CD8-positive, alpha-beta memory T cell (primary cell): ENCODE data around the gene TSNAX. TPM values are rescaled to one million over a fixed set of nuclear protein-coding genes. Genes with fewer than 3 reads are reported as not detected.

Experiments
- CTCF ChIA-PET: fragments of 350-600 bp; sonication (Branson Sonifier 250); formaldehyde crosslinking; loops from one replicate; lab custom pipeline; 2021; ENCODE audit warnings: antibody characterized with exemption; lab: Charles Lee
- POLR2A ChIA-PET: fragments of 350-600 bp; sonication (Branson Sonifier 250); formaldehyde crosslinking; loops from one replicate; lab custom pipeline; 2021; ENCODE audit warnings: antibody characterized with exemption; lab: Charles Lee
- DNase-seq, 5 donors: peaks; one replicate each; pipeline versions ENCODE4 v3.0.0 to v3.0.0-alpha.2; 2020 to 2022; ENCODE audit warnings: mixed read lengths in 1 of 5
- H3K27ac ChIP-seq: one replicate; pipeline ENCODE4 v1.7.0; 2013; ENCODE audit warnings: low read depth, mild to moderate bottlenecking, low read length, moderate library complexity
- H3K27me3 ChIP-seq: 2 replicates; pipeline ENCODE4 v1.7.0; 2013; ENCODE audit warnings: low read length, mild to moderate bottlenecking; ENCODE audit not compliant: insufficient read depth, poor library complexity, severe bottlenecking
- H3K36me3 ChIP-seq: 2 replicates; pipeline ENCODE4 v1.7.0; 2013; ENCODE audit warnings: mild to moderate bottlenecking, low read length, moderate library complexity; ENCODE audit not compliant: insufficient read depth
- H3K4me1 ChIP-seq: 2 replicates; pipeline ENCODE4 v1.7.0; 2013; ENCODE audit warnings: mild to moderate bottlenecking, low read length, moderate library complexity; ENCODE audit not compliant: insufficient read depth
- H3K4me3 ChIP-seq: 2 replicates; pipeline ENCODE4 v1.7.0; 2013; ENCODE audit warnings: mild to moderate bottlenecking, low read length
- H3K9me3 ChIP-seq: 2 replicates; pipeline ENCODE4 v1.7.0; 2013; ENCODE audit warnings: mild to moderate bottlenecking, low read length
- H3K27ac Mint-ChIP-seq, 8 donors: one replicate each; pipeline ENCODE4 v1.8.0; 2020 to 2021; ENCODE audit warnings: mixed read lengths in 8 of 8, mild to moderate bottlenecking in 6 of 8, inconsistent platforms in 3 of 8, moderate library complexity in 3 of 8
- H3K27me3 Mint-ChIP-seq, 2 donors: one replicate each; pipeline ENCODE4 v1.8.0; 2020 to 2021; ENCODE audit warnings: mixed read lengths in 2 of 2, mild to moderate bottlenecking in 1 of 2, moderate library complexity in 1 of 2
- H3K36me3 Mint-ChIP-seq, 3 donors: one replicate each; pipeline ENCODE4 v1.8.0; 2020 to 2021; ENCODE audit warnings: mixed read lengths in 3 of 3, inconsistent platforms in 1 of 3, mild to moderate bottlenecking in 1 of 3
- H3K4me1 Mint-ChIP-seq, 3 donors: one replicate each; pipeline ENCODE4 v1.8.0; 2020 to 2021; ENCODE audit warnings: mixed read lengths in 3 of 3, inconsistent platforms in 1 of 3, mild to moderate bottlenecking in 1 of 3
- H3K4me3 Mint-ChIP-seq, 7 donors: one replicate each; pipeline ENCODE4 v1.8.0; 2020 to 2021; ENCODE audit warnings: mixed read lengths in 7 of 7, mild to moderate bottlenecking in 6 of 7, moderate library complexity in 4 of 7, inconsistent platforms in 2 of 7
- H3K9me3 Mint-ChIP-seq, 5 donors: one replicate each; pipeline ENCODE4 v1.8.0; 2020 to 2022; ENCODE audit warnings: mixed read lengths in 5 of 5, mild to moderate bottlenecking in 3 of 5, moderate library complexity in 2 of 5, inconsistent platforms in 1 of 5
- polyA plus RNA-seq: library from polyadenylated mRNA; unstranded; fragments of 300-500 nt; fragmentation: Illumina TruSeq; gene quantifications from one replicate; pipeline ENCODE4 v1.2.3, GENCODE V29; 2021
- total RNA-seq, 2 experiments: library from RNA; stranded (reverse); gene quantifications; one replicate each; pipeline ENCODE4 v1.2.3, GENCODE V29; 2021

Gene TSNAX, protein sequence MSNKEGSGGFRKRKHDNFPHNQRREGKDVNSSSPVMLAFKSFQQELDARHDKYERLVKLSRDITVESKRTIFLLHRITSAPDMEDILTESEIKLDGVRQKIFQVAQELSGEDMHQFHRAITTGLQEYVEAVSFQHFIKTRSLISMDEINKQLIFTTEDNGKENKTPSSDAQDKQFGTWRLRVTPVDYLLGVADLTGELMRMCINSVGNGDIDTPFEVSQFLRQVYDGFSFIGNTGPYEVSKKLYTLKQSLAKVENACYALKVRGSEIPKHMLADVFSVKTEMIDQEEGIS
- 10 to 100 TPM; 48.0 to 49.8 TPM for total RNA-seq
- 95.0 TPM for polyA plus RNA-seq

DNA sequence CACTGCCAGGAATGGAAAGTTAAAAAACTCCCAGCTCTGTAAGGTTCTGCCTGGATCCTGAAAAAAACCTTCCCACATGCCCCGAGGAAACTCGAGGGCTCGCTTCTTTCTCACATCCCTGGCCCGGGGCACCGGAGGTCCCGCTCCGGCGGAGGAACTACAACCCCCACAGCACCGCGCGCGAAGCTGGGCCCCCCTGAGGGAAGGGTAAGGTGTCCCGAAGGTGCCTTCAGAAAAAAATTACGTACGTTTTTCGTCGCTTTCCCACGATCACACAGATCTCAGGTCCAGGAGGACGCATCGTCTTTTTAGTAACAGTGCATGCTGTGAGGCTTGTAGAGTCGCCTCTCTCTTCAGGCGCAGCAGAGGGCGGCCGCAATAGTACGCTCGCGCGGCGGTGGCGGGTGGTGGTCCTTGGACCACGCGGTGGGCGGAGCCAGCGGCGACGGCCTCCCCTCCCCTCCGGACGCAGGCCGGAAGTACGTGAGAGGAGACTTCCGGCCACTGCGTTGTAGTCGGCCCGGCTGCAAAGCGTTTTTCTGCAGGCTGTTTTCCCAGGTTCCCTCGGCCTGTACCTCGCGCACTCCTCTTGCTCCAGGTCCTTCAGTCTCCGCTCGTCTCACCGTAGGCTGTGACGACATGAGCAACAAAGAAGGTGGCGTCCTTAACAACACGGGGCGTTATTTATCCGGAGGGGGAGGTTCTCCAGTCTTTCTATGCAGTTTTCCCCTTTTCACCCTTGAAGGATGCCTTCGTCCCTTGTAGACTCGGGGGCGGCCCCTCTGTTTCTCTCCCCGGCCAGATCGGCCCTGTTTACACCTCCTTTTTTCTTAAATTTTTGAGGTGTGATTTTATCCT lies at the start of gene TSNAX:
Gene TSNAX, plus strand, starts transcription at position 498 of the 858 bp plus-strand sequence. Its CDS starts 142 bp downstream, at position 640.
- ChIA-PET CTCF (interaction anchor here (0.9 to 1.6 kb wide), 3 partner anchors 30 to 190 kb away, joined by 3 to 8 read pairs (median 6); partner anchors contain the start of genes EGLN1, EXOC8 and SPRTN), POLR2A (interaction anchor here (1.0 to 2.3 kb wide), 4 partner anchors 107 to 190 kb away, joined by 3 to 16 read pairs (median 11); partner anchors contain the start of genes EGLN1, EXOC8 and SPRTN)
- Histone ChIP-seq H3K36me3 (peaks cover 3% of the 10 kb centered on the region), H3K9me3 (no peaks in the 10 kb centered on the region), H3K27ac (peak within 1 kb of the TSS; percentile 95), H3K4me3 (peak within 1 kb of the TSS; percentile 77), H3K4me1 (peaks cover 36% of the 10 kb centered on the region), H3K27me3 (no peaks in the 10 kb centered on the region)
- DNase-seq, result peak; percentile 84 to 94 (median 92)
- peak within 1 kb of the TSS; percentile 94 to 99 (median 97) for H3K4me3 Mint-ChIP-seq
- H3K4me1 Mint-ChIP-seq, result peaks cover 39 to 53% (median 52%) of the 10 kb centered on the region in 3 donors
- H3K9me3 Mint-ChIP-seq, result no peaks in the 10 kb centered on the region
- peaks cover 4 to 33% (median 7%) of the 10 kb centered on the region in 3 donors for H3K36me3 Mint-ChIP-seq
- H3K27ac Mint-ChIP-seq, result peak within 1 kb of the TSS; percentile 95 to 100 (median 100)
- H3K27me3 Mint-ChIP-seq, result no peaks in the 10 kb centered on the region

DNA sequence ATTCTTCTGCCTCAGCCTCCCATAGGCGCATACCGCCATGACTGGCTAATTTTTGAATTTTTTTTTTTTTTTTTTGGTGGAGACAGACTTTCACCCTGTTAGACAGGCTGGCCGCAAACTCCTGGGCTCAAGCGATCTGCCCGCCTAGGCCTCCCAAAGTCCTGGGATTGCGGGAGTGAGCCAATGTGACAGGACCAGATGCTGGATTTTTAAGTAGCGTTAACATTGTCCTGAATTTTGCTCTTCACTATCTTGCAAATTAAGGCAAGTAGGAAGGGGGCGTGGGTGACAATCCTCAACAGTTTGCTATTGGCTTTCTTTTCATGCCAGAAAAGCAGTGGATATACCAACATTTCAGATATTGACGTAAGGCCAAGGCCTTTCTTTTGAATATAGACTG lies 49.7 kb upstream of the TSNAX start:
- Histone ChIP-seq H3K36me3 (no peaks in the 10 kb centered on the region), H3K27me3 (no peaks in the 10 kb centered on the region), H3K9me3 (no peaks in the 10 kb centered on the region), H3K27ac (no peak overlapping the region), H3K4me1 (no peaks in the 10 kb centered on the region), H3K4me3 (no peak overlapping the region)
- H3K9me3 Mint-ChIP-seq, result peaks cover 0 to 3% (median 0%) of the 10 kb centered on the region in 5 donors
- ChIA-PET POLR2A (no interaction called here), CTCF (no interaction called here)
- no peak overlapping the region for H3K27ac Mint-ChIP-seq
- H3K4me3 Mint-ChIP-seq, result no peak overlapping the region
- DNase-seq, result no peak
- H3K4me1 Mint-ChIP-seq, result no peaks in the 10 kb centered on the region
- H3K27me3 Mint-ChIP-seq, result peaks cover 13 to 45% of the 10 kb centered on the region in 2 donors
- H3K36me3 Mint-ChIP-seq, result peaks cover 0 to 3% (median 0%) of the 10 kb centered on the region in 3 donors

DNA sequence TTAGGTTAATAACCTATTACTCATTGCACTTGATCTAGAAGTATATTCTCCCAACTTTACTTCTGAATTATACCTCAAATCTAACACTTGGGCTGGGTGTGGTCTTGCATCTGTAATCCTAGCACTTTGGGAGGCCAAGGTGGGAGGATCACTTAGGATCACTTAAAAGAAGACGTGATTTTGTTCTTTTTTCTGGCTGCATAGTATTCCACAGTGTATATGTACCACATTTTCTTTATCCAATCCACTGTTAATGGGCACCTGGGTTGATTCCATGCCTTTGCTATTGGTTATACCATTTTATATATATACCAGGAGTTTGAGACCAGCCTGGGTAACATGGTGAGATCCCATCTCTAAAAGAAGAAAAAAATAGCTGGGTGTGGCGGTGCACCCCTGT lies 48.5 kb upstream of the TSNAX start:
- ChIA-PET CTCF (no interaction called here), POLR2A (no interaction called here)
- no peaks in the 10 kb centered on the region for H3K4me1 ChIP-seq
- peaks cover 11 to 36% of the 10 kb centered on the region in 2 donors for H3K27me3 Mint-ChIP-seq
- H3K4me1 Mint-ChIP-seq, result no peaks in the 10 kb centered on the region
- no peak overlapping the region for H3K4me3 Mint-ChIP-seq
- no peak for DNase-seq
- H3K27ac Mint-ChIP-seq, result no peak overlapping the region
- no peak overlapping the region for H3K4me3 ChIP-seq
- no peaks in the 10 kb centered on the region for H3K27me3 ChIP-seq
- no peaks in the 10 kb centered on the region for H3K36me3 ChIP-seq
- no peaks in the 10 kb centered on the region for H3K9me3 ChIP-seq
- H3K36me3 Mint-ChIP-seq, result peaks cover 0 to 3% (median 0%) of the 10 kb centered on the region in 3 donors
- H3K27ac ChIP-seq, result no peak overlapping the region
- H3K9me3 Mint-ChIP-seq, result peaks cover 0 to 3% (median 0%) of the 10 kb centered on the region in 5 donors

DNA sequence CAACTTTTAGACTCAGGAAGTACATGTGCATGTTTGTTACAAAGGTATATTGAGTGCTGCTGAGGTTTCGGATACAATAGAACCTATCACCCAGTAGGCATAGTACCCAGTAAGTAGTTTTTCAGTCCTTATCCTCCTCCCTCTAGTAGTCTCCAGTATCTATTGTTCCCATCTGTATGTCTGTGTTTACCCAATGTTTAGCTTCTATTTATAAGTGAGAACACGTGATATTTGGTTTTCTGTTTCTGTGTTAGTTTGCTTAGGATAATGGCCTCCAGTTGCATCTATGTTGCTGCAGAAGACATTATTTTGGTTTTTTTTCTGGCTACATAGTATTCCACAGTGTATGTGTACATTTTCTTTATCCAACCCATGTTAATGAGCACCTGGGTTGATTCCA lies 47.2 kb upstream of the TSNAX start:
- ChIA-PET CTCF (no interaction called here), POLR2A (no interaction called here)
- Histone ChIP-seq H3K27me3 (no peaks in the 10 kb centered on the region), H3K27ac (no peak overlapping the region), H3K4me1 (no peaks in the 10 kb centered on the region), H3K9me3 (no peaks in the 10 kb centered on the region), H3K36me3 (no peaks in the 10 kb centered on the region), H3K4me3 (no peak overlapping the region)
- H3K4me3 Mint-ChIP-seq, result no peak overlapping the region
- H3K9me3 Mint-ChIP-seq, result peaks cover 0 to 3% (median 0%) of the 10 kb centered on the region in 5 donors
- H3K36me3 Mint-ChIP-seq, result peaks cover 0 to 3% (median 0%) of the 10 kb centered on the region in 3 donors
- peaks cover 11 to 38% of the 10 kb centered on the region in 2 donors for H3K27me3 Mint-ChIP-seq
- H3K4me1 Mint-ChIP-seq, result no peaks in the 10 kb centered on the region
- H3K27ac Mint-ChIP-seq, result no peak overlapping the region
- no peak for DNase-seq

DNA sequence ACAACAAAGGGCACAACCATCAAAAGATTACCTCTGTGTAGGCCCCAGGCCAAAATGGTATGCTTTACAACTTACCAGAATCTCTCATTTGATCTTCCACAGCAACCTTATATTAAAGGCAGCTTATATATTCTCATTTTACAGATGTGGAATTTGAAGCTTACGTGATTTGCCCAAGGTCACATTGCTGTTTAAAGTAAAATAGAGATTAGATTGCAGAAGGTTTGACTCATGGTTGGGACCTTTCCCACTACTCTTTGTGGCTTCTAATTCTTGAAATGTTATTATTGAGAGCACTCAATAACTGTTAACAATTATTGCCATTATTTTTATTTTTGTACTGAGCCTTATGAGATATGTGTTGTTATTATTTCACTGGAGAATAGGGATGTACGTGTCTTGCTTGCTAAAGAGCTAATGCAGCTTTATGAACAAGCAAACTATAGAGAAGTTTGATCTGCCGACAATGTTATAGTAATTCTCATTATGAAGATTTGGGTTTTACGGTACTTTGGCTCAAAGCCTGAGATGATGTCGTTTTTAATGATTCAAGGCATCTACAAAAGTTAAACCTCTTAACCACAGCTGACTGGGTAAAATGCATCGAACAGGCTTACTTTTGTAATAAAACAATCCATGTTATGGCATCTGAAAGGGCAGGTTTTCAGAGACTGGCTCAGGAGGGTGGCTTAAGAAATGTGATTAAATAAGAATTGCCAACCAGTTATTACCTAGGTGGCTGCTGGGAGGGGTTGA lies 43.3 kb upstream of the TSNAX start:
- no peaks in the 10 kb centered on the region for H3K9me3 ChIP-seq
- POLR2A ChIA-PET, result no interaction called here
- DNase-seq, result no peak
- no peak overlapping the region for H3K27ac Mint-ChIP-seq
- no peaks in the 10 kb centered on the region for H3K27me3 ChIP-seq
- no peaks in the 10 kb centered on the region for H3K36me3 ChIP-seq
- CTCF ChIA-PET, result no interaction called here
- no peak overlapping the region for H3K4me3 Mint-ChIP-seq
- H3K36me3 Mint-ChIP-seq, result peaks cover 0 to 3% (median 0%) of the 10 kb centered on the region in 3 donors
- no peaks in the 10 kb centered on the region for H3K4me1 ChIP-seq
- H3K9me3 Mint-ChIP-seq, result peaks cover 0 to 3% (median 0%) of the 10 kb centered on the region in 5 donors
- H3K4me1 Mint-ChIP-seq, result no peaks in the 10 kb centered on the region
- H3K27me3 Mint-ChIP-seq, result peaks cover 12 to 36% of the 10 kb centered on the region in 2 donors
- no peak overlapping the region for H3K4me3 ChIP-seq
- H3K27ac ChIP-seq, result no peak overlapping the region

DNA sequence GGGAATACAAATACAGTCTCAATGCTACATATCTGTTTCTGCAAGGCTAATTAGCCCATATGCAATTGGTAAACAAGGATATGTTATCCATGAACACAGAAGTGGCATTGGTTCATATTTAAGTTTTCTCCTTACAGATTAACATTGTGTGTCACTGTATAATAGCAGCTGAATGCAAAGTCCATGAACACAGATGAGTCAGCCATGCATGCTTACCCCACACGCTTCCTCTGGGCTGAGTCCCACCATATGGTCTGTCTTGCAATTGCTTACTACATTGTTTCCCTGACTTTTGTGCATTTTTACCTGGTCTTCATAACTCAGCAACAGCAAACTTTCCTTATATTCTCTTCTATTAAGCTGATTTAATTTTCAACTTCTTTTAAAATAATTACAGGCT lies 41.5 kb upstream of the TSNAX start:
- H3K27me3 Mint-ChIP-seq, result peaks cover 8 to 23% of the 10 kb centered on the region in 2 donors
- Histone ChIP-seq H3K27ac (no peak overlapping the region), H3K27me3 (no peaks in the 10 kb centered on the region), H3K4me1 (no peaks in the 10 kb centered on the region), H3K36me3 (no peaks in the 10 kb centered on the region), H3K9me3 (no peaks in the 10 kb centered on the region), H3K4me3 (no peak overlapping the region)
- no peak overlapping the region for H3K4me3 Mint-ChIP-seq
- ChIA-PET POLR2A (no interaction called here), CTCF (no interaction called here)
- no peaks in the 10 kb centered on the region for H3K4me1 Mint-ChIP-seq
- H3K27ac Mint-ChIP-seq, result no peak overlapping the region
- DNase-seq, result no peak
- H3K36me3 Mint-ChIP-seq, result no peaks in the 10 kb centered on the region
- no peaks in the 10 kb centered on the region for H3K9me3 Mint-ChIP-seq

DNA sequence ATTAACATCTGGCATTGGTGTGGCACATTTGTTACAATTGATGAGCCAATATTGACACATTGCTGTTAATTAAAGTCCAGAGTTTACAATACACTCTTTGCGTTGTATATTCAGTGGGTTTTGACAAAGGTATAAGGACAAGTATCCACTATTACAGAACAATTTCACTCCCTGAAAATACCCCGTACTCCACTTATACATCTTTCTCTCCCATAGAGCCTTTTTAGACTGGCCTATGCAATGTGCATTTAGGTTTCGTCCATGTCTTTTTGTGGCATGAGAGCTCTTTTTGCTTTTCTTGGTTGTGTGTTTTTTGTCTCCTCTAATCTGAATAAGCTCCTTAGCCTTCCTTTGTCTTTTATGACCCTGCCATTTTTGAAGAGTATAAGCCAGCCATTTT lies 40.6 kb upstream of the TSNAX start:
- no peak overlapping the region for H3K4me3 ChIP-seq
- no peaks in the 10 kb centered on the region for H3K4me1 ChIP-seq
- Mint-ChIP-seq H3K36me3 (no peaks in the 10 kb centered on the region), H3K27ac (no peak overlapping the region), H3K4me1 (no peaks in the 10 kb centered on the region), H3K9me3 (no peaks in the 10 kb centered on the region), H3K4me3 (no peak overlapping the region), H3K27me3 (peaks cover 8 to 21% of the 10 kb centered on the region in 2 donors)
- no peaks in the 10 kb centered on the region for H3K9me3 ChIP-seq
- DNase-seq, result no peak
- POLR2A ChIA-PET, result no interaction called here
- CTCF ChIA-PET, result no interaction called here
- no peaks in the 10 kb centered on the region for H3K27me3 ChIP-seq
- no peaks in the 10 kb centered on the region for H3K36me3 ChIP-seq
- H3K27ac ChIP-seq, result no peak overlapping the region
